RWPE2 (cell line): ENCODE measurements around the gene CUL5.

Experiments used
- ATAC-seq: fragments of 200-7000 bp; cut with Tn5 transposase; 3 replicates; pipeline ENCODE4 v1.9.1; 2021; ENCODE audit warnings: low read depth
- DNase-seq: peaks from one replicate; pipeline ENCODE4 v3.0.0-alpha.2; 2020; ENCODE audit warnings: low spot score
- H3K27ac ChIP-seq: fragments of 450-650 bp; 2 replicates; pipeline ENCODE4 v1.5.1; 2017; ENCODE audit warnings: mild to moderate bottlenecking; ENCODE audit not compliant: poor library complexity, severe bottlenecking
- H3K27me3 ChIP-seq: fragments of 250-450 bp; sonication (Bioruptor Pico); 2 replicates; pipeline ENCODE4 v1.5.1; 2021; ENCODE audit warnings: mild to moderate bottlenecking, moderate library complexity; ENCODE audit not compliant: insufficient read depth, poor library complexity, severe bottlenecking
- H3K36me3 ChIP-seq: fragments of 250-450 bp; sonication (Bioruptor Pico); 2 replicates; pipeline ENCODE4 v1.5.1; 2020; ENCODE audit warnings: low read depth, mild to moderate bottlenecking, moderate library complexity
- H3K4me1 ChIP-seq: fragments of 250-450 bp; sonication (Bioruptor Pico); 2 replicates; pipeline ENCODE4 v1.5.1; 2021; ENCODE audit warnings: mild to moderate bottlenecking, moderate library complexity; ENCODE audit not compliant: insufficient read depth, poor library complexity, severe bottlenecking
- H3K4me3 ChIP-seq: fragments of 250-450 bp; sonication (Bioruptor Pico); 2 replicates; pipeline ENCODE4 v1.5.1; 2021; ENCODE audit warnings: mild to moderate bottlenecking, moderate library complexity; ENCODE audit not compliant: severe bottlenecking
- H3K9me3 ChIP-seq: fragments of 250-450 bp; sonication (Bioruptor Pico); 2 replicates; pipeline ENCODE4 v1.5.1; 2021; ENCODE audit warnings: mild to moderate bottlenecking, moderate library complexity; ENCODE audit not compliant: severe bottlenecking
- CTCF ChIP-seq: fragments of 450-650 bp; IDR thresholded peaks from one replicate; pipeline ENCODE4 v1.5.1; 2017; ENCODE audit warnings: mild to moderate bottlenecking, moderate library complexity; ENCODE audit not compliant: poor library complexity, severe bottlenecking

CUL5 gene

GRCh38 chr11:108084811-108085210 is 76.1 kb downstream of the CUL5 start:
- peaks cover 65% of the 10 kb centered on the region for H3K36me3 ChIP-seq
- H3K9me3 ChIP-seq: no peaks in the 10 kb centered on the region
- TF ChIP-seq CTCF: no peak
- H3K27me3 ChIP-seq: no peaks in the 10 kb centered on the region
- no peak for ATAC-seq
- no peak for DNase-seq
- no peak overlapping the region for H3K27ac ChIP-seq
- no peak overlapping the region for H3K4me3 ChIP-seq
- no peaks in the 10 kb centered on the region for H3K4me1 ChIP-seq

GRCh38 chr11:108085672-108086071 is 77.0 kb downstream of the CUL5 start:
- TF ChIP-seq CTCF: no peak
- Histone ChIP-seq H3K4me1 (no peaks in the 10 kb centered on the region), H3K9me3 (no peaks in the 10 kb centered on the region), H3K4me3 (no peak overlapping the region), H3K27ac (no peak overlapping the region), H3K27me3 (no peaks in the 10 kb centered on the region), H3K36me3 (peaks cover 66% of the 10 kb centered on the region)
- DNase-seq: no peak
- ATAC-seq: no peak

- Histone ChIP-seq H3K9me3 (no peaks in the 10 kb centered on the region), H3K36me3 (peaks cover 51% of the 10 kb centered on the region), H3K4me3 (no peak overlapping the region), H3K27ac (no peak overlapping the region), H3K27me3 (no peaks in the 10 kb centered on the region), H3K4me1 (no peaks in the 10 kb centered on the region)
- DNase-seq (no peak), ATAC-seq (no peak)
- no peak for TF ChIP-seq CTCF
Observed at GRCh38 chr11:108092134-108092533, 83.4 kb downstream of the CUL5 start.

GRCh38 chr11:108093128-108093904 is 84.6 kb downstream of the CUL5 start:
- no peak overlapping the region for H3K27ac ChIP-seq
- no peaks in the 10 kb centered on the region for H3K9me3 ChIP-seq
- H3K4me3 ChIP-seq: no peak overlapping the region
- no peaks in the 10 kb centered on the region for H3K27me3 ChIP-seq
- H3K36me3 ChIP-seq: peaks cover 63% of the 10 kb centered on the region
- no peak for ATAC-seq
- no peak for DNase-seq
- no peaks in the 10 kb centered on the region for H3K4me1 ChIP-seq
- TF ChIP-seq CTCF: no peak

GRCh38 chr11:108097179-108097578 is 88.5 kb downstream of the CUL5 start:
- no peak for TF ChIP-seq CTCF
- peaks cover 59% of the 10 kb centered on the region for H3K36me3 ChIP-seq
- DNase-seq: no peak
- H3K4me3 ChIP-seq: no peak overlapping the region
- no peaks in the 10 kb centered on the region for H3K27me3 ChIP-seq
- H3K4me1 ChIP-seq: no peaks in the 10 kb centered on the region
- no peak for ATAC-seq
- no peak overlapping the region for H3K27ac ChIP-seq
- H3K9me3 ChIP-seq: no peaks in the 10 kb centered on the region
